ENCODE data around the gene ANKRD42.

- TF ChIP-seq POLR2A (IDR thresholded peaks at IDR 0.05; ENCODE audit: low read length) (no peak), GATA1 (IDR thresholded peaks at IDR 0.05; ENCODE audit: low read depth, low read length) (no peak)
Measured at GRCh38 chr11:83195649-83196048, 2.1 kb downstream of the ANKRD42 start.
